HG02870 (cell line): ENCODE results near the gene CLEC16A.
"Not testable (repeated sequence)": the region's sequence is repeated elsewhere in the genome, so short reads cannot be mapped to it uniquely, and the experiment has no call there.

Experiments
- ATAC-seq: cut with Tn5 transposase; IDR thresholded peaks from one replicate; pipeline ENCODE4 v1.9.1; 2021; ENCODE audit warnings: mild to moderate bottlenecking, moderate library complexity; ENCODE audit not compliant: unreplicated experiment

CLEC16A gene

DNA sequence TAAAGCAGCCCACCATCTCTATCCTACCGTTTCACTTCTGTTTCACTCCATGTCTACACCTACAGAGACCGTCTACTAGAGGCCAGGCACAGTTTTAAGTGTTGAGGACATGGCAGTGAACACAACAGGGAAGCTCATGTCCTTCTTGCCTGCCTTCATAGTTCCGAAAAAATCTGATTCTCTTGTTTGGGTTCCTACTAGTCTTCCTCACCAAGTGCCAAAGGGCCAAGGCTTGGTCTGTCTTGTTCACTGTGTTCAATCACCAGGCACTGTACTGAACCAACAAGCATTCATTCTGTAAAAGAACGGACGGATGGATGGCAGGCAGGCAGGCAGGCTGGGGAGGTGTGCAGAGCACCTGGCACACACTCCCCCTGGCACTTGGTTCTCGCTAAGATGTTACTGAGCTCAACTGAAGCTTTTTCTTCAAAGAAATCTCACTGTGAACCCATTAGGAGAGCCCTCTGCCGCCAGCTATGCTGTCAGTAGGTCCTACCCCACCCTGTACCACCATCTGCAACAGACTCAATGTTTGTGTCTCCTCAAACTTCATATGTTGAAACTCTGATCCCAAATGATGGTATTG lies 4.6 kb upstream of the CLEC16A start:
- ATAC-seq: no peak

DNA sequence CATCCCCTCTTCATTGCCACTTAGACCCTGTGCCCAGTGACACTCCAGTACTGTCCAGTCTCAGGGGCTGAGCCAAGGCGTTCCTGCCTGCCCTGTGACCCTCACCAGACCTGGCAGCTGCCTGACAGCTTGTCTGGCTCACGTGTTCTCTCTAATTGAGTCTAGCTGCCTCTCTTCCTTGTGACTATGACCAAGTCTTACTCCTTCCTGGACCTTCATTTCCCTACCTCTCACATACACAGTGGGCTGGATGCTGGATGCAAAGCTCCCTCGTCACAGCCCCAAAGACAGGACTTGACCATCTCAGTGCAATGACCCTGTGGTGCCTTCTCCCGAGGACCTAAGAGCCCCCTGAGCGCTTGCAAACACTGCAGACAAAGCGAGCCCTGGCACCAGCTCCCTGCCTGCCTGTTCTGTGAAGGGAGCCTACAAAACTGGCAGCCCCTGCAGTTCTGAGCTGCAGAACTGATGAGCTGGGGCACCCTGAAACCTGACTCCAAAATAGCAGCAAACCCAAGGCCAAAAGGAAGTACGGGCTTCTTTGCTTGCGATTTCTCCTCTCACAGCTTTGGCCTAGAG lies 3.8 kb upstream of the CLEC16A start:
- ATAC-seq: no peak

DNA sequence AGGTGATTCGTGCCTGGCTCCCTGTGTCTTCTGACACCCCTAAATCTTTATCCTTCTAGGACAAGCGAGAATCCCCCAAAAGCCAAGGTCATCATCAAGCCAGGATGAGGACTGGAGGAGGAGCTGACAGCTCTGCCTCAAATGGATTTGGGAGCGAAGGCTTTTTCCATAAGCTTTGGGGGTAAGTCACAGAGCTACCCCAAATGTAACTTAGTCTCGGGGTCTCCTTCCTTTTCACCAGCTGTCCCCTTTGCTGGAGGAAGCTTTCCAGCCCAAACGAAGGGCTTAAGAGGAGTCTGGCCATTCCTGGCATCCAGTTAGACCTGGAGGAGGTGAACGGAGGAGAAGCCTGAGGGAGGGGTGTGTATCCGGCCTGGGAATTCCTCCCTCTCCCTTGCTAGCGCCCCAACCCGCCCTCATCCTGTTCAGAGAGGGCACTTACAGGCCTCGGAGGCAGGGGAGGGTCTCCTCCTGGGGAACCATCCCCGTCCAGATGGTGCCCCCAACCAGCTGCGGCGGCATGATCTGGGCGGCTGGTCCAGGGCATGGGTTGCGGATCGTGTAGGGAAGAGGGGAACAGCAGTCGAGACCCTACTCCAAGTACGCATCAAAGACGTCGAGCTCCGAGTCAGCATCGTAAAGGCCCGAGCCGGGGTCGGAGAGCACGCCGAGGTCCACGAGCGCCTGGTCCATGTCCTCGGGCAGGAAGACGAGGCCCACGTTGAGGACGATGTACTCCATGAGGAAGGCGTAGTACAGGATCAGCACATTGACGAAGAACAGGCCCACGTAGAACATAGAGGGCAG lies 3.0 kb upstream of the CLEC16A start:
- no peak for ATAC-seq

DNA sequence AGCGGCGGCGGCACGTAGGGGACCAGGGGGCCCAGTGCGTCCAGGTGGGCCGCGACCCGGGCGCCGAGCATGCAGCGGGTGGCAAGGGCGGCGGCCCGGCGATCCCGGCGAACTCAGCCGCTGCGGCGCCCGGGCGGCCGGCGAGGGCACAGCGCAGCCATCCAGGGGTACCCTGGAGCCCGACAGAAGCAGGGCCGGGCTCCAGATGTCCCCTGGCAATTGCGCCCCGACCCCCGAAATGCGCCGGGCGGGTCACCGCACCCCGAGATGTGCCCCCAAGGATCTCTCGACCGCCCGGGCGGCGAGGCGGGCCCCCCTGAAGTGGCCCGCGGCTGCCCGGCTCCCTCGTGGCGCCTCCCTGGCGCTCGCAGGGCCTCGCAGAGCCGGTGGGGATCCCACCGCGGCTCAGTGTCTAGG lies 2.4 kb upstream of the CLEC16A start:
- ATAC-seq: not testable (repeated sequence)

DNA sequence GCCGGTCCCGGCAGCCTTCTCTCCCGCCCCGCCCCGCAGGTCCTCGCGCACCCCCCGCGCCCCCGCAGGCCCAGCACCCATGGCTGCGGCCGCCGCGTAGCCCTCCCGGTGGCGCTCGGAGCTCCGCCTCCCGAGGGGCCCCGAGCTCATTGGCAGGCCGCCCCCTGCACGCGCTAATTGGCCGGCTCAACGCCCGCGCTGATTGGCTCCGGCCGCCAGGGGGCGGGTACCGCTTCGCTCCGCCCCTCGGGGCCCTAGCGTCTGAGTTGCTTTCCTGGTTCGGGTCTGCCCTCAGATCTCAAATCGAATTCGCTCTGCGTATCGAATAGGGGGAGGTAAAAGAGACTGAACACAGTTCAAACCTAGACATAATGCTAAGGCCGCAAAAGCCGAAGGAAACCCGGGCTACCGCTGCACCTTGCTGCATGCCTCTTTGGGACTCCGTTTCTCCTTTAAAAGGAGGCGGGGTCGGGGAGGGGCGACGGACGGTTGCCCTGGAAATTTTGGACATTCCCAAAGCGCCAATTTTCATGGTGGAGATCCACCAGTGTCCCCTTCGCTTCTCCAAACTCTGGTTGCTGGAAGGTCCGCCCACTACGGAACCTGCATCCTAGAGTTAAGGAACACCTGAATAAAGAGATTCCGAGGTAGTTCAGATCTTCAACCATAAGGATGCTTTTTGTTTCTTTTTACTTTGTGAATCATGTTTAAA lies 1.9 kb upstream of the CLEC16A start, which contains the start of gene DEXI:
Gene DEXI, minus strand, starts transcription at position 117 of the 712 bp plus-strand sequence. CDS start 463 bp downstream, outside the sequence.
- peak; percentile 52 for ATAC-seq

DNA sequence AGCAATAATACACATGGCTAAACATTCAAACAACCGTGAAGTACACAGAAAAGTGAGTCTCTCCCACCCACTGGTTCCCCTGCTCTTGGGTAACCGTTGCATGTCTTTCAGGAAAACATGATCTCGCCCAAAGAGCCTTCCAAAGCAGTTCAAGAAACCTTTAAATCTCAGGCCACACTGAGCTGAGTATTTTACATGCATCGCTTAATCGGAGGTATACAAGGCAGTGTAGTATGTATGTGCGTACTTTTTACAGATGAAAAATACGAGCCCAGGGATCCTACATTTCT lies 1.4 kb upstream of the CLEC16A start:
- ATAC-seq: no peak

DNA sequence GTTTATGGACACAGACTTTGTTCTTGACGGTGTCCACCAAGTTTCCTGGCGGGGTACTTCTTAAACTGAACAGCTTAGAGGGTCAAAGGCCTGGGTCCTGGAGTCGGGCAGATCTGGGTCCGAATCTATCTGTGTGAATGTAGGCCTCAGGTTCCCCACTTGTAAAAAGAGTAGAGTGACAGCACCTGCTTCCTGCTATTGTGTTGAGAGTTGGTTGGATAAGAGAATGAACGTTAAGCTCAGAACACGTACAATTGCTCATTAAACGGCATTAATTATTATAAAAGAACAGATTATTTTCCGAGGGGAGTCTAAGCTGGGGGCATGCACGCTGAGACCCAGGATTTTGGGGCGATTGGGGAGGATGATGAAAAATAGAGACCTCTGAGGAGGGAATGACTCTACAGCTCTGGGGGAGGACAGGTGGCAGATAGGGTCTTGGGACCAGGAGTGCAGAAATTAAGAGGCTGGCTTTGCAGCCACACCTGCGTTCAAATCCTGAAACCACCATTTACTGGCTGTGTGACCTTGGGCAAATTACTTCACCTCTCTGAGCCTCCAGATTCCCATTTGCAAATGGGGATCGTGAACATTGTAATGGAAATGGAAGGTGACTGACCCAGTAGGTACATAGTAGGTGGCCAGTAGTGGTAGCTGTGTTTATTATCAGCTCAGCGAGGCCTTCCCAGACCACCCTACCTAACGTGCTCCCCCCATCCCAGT lies 862 bp downstream of the CLEC16A start:
- ATAC-seq: no peak

DNA sequence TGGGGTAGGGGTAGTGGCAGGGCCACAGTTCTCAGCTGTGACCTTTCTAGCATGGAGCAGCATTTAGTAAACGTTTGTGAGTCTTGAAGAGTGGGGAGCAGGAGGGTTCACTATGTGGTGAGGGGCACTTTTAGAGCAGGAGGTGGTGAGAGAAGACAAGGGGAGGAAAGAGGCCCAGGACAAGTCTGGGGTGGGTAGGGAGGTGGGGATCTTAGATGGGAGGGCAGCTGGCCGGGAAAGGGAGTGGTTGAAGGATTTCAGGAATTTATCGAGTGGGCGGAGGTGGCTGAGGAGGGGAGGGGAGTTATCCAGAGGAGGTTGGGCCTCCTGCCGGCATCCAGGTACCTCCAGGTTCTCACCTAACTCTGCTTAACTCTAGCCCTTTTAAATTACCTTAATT lies 1.9 kb downstream of the CLEC16A start:
- no peak for ATAC-seq

DNA sequence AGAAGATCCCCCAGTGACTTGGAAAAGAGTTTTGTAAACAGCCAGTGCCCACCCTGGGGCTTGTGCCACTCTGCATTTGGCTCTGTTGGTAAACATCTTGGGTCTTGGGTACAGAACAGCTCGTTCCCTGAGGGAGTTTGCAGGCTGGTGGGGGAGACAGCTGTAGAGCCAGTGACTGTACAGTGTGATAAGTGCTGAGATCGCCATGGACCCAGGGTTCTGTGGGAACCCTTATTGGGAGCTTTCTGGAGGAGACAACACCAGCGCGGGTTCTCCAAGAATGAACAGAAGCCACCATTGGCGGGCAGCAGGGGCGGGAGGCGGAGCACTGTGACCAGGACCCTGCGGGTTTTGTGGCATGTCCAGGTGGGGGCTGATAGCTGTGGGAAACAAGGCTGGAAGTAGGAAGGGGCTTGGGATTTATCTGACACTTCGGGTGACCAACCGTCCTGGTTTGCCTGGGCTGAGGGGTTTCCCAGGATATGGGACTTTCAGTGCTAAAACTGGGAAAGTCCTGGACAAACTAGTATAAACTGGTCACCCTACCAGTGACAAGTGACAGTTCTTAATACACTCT lies 2.9 kb downstream of the CLEC16A start:
- ATAC-seq: no peak

DNA sequence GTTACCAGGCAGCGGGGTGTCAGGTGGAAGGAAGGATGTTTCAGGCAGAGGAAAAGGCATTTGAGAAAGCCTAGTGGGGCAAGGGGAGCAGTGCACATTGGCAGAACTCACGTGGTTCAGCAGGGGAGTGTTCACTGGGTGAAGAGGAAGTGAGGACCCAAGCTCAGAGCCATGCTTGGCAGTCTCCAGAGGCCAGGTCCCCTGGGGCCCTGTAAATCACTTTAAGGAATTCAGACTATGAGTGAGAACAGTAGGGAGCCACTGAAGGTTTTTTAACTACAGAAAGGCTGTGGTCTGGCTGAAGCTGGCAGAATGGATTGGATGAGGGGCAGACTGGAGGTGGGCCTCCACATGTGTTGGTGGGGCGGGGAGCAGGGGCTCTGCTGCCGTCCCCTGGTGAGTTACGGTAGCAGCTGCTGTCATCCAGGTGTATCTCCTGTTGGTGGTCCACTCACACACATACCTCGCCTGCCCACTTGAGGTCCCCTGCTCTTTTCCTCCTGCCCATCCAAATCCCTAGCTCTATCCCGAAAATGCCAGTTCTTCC lies 5.1 kb downstream of the CLEC16A start:
- peak; percentile 58 for ATAC-seq

DNA sequence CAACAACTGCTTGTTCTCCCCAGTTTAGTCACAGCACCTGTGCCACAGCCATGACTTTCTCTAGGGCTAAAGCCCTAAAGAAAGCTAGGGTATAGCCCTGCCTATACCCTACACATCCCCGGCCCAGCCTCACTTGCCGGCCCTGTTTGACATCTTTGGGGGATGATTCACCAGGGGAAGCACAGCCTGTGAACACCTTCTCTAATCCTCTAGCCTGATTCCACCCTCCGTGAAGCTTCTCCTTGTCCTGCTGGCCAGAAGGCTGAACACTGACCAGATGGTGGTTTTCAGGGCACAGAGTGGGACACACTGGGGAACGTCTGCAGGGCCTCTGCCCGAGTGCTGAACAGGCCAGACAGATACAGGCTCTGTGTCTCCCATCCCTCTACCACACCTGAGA lies 6.0 kb downstream of the CLEC16A start:
- ATAC-seq: no peak

DNA sequence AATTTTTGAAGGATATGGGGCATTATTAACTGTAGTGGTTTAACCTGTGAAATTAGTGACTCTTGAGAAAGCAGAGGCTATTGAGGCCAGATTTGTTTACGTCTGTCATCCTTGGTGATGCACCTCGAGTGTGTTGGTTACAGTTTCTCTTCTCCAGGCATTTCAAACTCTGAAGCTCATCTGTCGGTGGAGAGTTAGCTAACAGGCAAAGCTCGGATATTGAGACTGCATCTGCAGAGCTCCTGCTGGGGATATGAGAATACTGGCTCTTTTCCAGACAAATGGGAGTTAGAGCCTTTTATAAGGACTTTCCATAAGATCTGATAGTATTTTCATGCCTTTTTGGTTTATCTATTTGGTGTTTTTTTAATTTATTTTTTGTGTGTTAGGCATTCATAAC lies 6.7 kb downstream of the CLEC16A start:
- ATAC-seq: no peak

DNA sequence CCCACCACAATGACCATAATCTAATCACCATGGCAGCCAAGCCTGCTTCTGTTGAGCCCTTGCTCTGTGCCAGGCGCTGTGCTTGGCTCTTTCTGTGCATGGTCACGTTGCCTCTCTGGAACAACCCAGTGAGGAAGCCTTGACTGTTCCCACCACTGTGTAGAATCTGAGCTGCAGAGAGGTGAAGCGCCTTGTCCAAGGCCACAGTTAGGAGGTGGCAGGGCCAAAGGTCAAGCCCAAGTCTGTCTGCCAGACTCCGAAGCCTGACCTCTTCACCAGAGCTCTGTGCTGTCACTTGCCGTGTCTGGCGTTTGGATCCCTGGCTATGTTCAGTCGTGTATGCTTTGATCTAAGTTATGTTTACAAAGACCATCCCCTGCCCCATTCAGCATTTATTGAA lies 10.5 kb downstream of the CLEC16A start:
- ATAC-seq: no peak

DNA sequence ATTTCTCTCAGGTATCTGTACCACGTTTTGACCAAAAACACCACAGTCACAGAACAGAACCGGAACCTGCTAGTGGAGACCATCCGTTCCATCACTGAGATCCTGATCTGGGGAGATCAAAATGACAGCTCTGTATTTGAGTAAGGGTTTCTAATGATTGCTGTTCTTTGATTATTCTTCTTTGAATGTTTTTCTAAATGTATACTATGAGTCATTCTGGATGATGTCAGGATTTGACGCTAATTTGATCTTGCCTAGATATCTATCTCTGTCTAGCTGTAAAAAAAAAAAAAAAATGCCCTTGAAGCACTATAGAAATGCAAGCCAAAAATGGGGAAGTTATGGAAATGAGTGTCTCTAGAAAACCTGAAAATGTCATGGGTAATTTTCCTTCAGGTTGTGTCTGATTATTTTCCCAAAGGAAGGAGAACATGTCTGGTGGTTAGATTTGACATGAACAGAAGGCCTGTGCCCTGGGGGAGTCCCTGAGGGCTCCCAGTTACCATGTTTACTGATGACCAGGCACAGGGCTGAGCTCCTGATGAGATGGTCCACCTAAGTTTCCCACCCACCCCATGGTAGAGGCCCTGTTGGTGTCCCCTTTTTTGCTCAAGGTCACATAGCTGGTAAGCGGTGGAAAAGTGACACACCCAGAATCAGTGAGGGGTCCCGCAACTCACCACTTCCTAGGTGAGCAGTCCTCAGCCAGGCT lies 13.6 kb downstream of the CLEC16A start:
- ATAC-seq: peak; percentile 44

DNA sequence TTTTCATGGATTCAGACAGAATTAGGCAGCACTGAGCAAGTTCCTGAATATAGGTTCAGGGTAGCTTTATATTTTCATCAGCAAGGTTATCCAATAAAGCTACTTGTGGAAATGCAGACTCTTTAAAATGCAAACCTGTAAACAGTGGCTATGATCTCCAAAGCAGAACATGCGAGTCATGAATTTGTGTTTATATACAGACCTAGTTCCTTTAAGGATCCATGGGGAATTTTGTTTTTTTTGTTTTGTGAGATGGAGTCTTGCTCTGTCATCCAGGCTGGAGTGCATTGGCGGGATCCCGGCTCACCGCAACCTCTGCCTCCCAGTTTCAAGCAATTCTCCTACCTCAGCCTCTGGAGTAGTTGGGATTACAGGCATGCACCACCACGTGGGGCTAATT lies 14.8 kb downstream of the CLEC16A start:
- no peak for ATAC-seq

DNA sequence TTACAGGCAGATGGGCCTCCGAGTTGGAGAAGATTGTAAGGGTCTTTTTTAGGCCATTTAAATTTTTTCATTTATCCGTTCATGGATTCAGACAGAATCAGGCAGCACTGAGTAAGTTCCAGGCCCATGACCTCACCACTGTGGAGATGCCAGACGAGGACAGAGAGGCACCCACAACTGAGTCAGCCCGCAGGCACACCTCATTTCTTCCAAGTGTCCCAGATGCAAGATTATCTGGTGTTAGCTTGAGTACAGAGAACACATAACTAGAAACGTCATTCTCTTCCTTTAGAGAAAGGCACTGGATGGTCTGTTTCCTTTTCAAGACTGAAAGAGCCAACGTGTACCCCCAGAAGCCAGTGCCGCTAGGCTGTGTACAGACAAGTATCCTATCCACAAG lies 16.9 kb downstream of the CLEC16A start:
- no peak for ATAC-seq

DNA sequence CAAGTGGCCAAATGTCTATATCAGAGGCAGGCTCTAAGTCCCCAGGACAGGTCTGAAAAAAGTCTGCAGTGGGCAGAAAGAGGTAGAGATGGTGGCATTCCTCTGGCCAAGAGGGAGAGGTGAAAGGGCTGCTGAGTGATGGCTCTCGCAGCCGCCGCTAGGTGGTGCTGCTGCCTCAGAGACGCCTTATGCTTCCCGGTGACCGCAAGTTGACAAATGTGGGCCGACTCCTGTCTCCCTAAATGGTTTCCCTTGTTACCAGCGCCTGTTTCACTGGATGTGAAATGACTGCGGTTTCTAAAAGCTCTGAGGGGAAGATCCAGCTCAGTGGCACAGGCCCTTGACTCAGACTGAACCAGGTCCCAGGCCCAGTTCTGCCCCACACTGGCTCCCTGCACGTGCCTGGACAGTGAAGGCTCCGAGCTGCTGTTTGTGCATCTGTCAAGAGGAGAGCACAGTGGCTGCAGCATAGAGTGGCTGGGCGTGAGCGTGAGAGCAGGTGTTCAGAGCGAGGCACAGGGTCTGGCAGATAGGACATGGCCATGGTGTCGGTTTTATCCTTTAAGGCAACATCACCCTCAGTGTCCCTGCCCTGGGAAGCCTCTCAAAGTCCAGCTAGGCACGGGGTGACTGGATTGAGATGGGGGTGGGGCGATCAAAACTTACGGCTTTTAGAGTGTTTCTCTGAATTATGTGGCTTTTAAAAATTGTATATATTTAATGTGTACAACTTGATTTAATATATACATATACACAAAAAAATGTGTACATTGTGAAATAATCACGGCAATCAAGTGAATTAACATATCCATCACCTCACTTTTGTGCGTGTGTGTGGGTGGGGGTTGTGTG lies 19.9 kb downstream of the CLEC16A start:
- ATAC-seq: peak; percentile 37

DNA sequence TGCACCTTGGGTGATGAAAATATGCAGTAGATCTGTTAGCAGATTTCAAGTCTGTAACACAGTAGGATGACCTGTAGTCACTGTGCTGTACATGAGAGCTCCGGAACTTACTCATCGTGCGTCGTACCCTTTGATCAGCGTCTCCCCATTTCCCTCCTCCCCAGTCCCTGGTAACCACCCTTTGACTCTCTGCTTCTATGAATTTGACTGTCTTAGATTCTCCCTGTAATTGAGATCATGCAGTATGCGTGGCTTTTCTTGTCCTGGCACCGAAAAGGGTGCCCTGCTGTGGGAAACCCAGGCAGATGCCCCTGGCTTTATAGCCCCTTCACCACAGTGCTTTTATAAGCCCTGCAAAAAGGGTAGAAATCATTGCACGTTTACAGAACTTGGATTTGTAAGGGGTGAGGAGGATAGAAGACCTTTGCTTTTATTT lies 20.5 kb downstream of the CLEC16A start:
- peak; percentile 54 for ATAC-seq
